ENCODE data around the gene ADAMTSL4. TPM values are rescaled to one million over a fixed set of nuclear protein-coding genes. Genes with fewer than 3 reads are reported as not detected.

The ADAMTSL4 gene
- total and polyA plus RNA-seq, 9 of the 15 experiments (the other 6 are each of a cell fraction or from before 2014, with no cell fraction given), result 12.7 to 212 (median 35.6) TPM

DNA sequence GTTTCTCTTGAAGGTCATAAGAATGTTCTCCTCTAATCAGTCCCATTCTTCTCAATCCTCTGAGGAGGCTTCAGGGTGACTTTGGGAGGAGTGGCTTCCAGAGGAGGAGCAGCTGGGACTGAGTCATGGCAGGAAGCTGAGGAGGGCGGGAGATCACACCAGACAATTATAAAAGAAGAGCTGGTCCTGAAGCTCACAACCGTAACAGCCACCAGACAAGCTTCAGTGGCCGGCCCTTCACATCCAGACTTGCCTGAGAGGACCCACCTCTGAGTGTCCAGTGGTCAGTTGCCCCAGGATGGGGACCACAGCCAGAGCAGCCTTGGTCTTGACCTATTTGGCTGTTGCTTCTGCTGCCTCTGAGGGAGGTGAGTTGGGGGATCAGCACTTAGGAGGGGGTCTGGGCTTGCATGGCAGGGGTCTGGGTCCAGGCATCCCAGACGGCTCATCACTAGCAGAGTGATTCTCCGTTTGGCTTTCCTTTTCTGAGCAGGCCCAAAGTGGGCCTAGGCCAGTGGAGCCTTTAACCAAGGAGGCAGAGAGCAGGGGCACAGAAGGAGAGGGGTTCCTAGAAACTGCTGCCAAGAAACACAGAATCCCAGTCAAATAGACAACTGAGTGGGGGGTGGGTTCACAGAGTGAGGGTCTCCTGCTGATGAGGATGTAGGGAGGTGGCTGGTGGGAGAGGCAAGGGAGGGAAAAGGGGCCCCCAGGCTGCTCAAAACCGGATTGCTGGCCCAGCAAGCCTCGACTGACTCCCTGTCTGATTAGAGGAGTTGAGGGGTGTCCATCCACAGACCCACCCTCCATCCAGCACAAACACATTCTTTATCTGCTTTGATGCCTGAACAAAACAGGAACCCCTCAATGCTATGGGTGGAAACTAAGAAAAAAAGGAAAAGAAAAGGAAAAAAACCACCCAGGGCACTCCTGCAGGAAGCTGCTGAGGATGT is 41.0 kb upstream of the ADAMTSL4 start, which contains the start of gene ECM1 (continued):
- TF ChIP-seq, protein P1, sequence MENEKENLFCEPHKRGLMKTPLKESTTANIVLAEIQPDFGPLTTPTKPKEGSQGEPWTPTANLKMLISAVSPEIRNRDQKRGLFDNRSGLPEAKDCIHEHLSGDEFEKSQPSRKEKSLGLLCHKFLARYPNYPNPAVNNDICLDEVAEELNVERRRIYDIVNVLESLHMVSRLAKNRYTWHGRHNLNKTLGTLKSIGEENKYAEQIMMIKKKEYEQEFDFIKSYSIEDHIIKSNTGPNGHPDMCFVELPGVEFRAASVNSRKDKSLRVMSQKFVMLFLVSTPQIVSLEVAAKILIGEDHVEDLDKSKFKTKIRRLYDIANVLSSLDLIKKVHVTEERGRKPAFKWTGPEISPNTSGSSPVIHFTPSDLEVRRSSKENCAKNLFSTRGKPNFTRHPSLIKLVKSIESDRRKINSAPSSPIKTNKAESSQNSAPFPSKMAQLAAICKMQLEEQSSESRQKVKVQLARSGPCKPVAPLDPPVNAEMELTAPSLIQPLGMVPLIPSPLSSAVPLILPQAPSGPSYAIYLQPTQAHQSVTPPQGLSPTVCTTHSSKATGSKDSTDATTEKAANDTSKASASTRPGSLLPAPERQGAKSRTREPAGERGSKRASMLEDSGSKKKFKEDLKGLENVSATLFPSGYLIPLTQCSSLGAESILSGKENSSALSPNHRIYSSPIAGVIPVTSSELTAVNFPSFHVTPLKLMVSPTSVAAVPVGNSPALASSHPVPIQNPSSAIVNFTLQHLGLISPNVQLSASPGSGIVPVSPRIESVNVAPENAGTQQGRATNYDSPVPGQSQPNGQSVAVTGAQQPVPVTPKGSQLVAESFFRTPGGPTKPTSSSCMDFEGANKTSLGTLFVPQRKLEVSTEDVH (IDR thresholded peaks at IDR 0.05; ENCODE audit: low read depth, partially characterized antibody), result peak; percentile 61
- peak; percentile 54 for TF ChIP-seq SMARCA4 (IDR thresholded peaks at IDR 0.05)
- TF ChIP-seq, protein P2, sequence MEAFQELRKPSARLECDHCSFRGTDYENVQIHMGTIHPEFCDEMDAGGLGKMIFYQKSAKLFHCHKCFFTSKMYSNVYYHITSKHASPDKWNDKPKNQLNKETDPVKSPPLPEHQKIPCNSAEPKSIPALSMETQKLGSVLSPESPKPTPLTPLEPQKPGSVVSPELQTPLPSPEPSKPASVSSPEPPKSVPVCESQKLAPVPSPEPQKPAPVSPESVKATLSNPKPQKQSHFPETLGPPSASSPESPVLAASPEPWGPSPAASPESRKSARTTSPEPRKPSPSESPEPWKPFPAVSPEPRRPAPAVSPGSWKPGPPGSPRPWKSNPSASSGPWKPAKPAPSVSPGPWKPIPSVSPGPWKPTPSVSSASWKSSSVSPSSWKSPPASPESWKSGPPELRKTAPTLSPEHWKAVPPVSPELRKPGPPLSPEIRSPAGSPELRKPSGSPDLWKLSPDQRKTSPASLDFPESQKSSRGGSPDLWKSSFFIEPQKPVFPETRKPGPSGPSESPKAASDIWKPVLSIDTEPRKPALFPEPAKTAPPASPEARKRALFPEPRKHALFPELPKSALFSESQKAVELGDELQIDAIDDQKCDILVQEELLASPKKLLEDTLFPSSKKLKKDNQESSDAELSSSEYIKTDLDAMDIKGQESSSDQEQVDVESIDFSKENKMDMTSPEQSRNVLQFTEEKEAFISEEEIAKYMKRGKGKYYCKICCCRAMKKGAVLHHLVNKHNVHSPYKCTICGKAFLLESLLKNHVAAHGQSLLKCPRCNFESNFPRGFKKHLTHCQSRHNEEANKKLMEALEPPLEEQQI (IDR thresholded peaks at IDR 0.05), result no peak
- TF ChIP-seq EP400 (IDR thresholded peaks at IDR 0.05), result 0 out of 2 replicates have a peak, but pooled peaks have one; percentile 15
- TF ChIP-seq DACH1 (IDR thresholded peaks at IDR 0.05; ENCODE audit: partially characterized antibody), result peak; percentile 57
- no peak for TF ChIP-seq KDM4B (IDR thresholded peaks at IDR 0.05; ENCODE audit: borderline replicate concordance in 2 of 2, low read depth in 1 of 2)
- TF ChIP-seq, protein P3, sequence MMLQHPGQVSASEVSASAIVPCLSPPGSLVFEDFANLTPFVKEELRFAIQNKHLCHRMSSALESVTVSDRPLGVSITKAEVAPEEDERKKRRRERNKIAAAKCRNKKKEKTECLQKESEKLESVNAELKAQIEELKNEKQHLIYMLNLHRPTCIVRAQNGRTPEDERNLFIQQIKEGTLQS (IDR thresholded peaks at IDR 0.05), result peak; percentile 91
- TF ChIP-seq, protein P3 (CRISPR knock-in tag; conservative IDR thresholded peaks at IDR 0.05), result no peak; the same call in 1 of the 2 replicates
- TF ChIP-seq PHB2 (IDR thresholded peaks at IDR 0.05; ENCODE audit: low read depth), result no peak
- TF ChIP-seq ZNF263 (CRISPR knock-in tag; IDR thresholded peaks at IDR 0.05; ENCODE audit: borderline replicate concordance), result peak; percentile 97
- TF ChIP-seq, protein P4, sequence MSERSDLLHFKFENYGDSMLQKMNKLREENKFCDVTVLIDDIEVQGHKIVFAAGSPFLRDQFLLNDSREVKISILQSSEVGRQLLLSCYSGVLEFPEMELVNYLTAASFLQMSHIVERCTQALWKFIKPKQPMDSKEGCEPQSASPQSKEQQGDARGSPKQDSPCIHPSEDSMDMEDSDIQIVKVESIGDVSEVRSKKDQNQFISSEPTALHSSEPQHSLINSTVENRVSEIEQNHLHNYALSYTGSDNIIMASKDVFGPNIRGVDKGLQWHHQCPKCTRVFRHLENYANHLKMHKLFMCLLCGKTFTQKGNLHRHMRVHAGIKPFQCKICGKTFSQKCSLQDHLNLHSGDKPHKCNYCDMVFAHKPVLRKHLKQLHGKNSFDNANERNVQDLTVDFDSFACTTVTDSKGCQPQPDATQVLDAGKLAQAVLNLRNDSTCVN (CRISPR knock-in tag; IDR thresholded peaks at IDR 0.05), result 0 out of 2 replicates have a peak, but pooled peaks have one; percentile 43
- no peak for TF ChIP-seq ZNF165 (CRISPR knock-in tag; IDR thresholded peaks at IDR 0.05; ENCODE audit: borderline replicate concordance)
- TF ChIP-seq, protein P5, sequence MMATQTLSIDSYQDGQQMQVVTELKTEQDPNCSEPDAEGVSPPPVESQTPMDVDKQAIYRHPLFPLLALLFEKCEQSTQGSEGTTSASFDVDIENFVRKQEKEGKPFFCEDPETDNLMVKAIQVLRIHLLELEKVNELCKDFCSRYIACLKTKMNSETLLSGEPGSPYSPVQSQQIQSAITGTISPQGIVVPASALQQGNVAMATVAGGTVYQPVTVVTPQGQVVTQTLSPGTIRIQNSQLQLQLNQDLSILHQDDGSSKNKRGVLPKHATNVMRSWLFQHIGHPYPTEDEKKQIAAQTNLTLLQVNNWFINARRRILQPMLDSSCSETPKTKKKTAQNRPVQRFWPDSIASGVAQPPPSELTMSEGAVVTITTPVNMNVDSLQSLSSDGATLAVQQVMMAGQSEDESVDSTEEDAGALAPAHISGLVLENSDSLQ (IDR thresholded peaks at IDR 0.05), result peak; percentile 17; the same call in 1 of the 2 replicates
- TF ChIP-seq HDAC2 (IDR thresholded peaks at IDR 0.05), result 0 out of 2 replicates have a peak, but pooled peaks have one; percentile 14
- TF ChIP-seq, protein P6, sequence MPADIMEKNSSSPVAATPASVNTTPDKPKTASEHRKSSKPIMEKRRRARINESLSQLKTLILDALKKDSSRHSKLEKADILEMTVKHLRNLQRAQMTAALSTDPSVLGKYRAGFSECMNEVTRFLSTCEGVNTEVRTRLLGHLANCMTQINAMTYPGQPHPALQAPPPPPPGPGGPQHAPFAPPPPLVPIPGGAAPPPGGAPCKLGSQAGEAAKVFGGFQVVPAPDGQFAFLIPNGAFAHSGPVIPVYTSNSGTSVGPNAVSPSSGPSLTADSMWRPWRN (IDR thresholded peaks at IDR 0.05; ENCODE audit: low read depth), result 0 out of 2 replicates have a peak, but pooled peaks have one; percentile 14
- TF ChIP-seq GABPA (tag; conservative IDR thresholded peaks at IDR 0.05; ENCODE audit: low read depth), result peak; percentile 13; the same call in 1 of the 2 replicates
- TF ChIP-seq NFRKB (IDR thresholded peaks at IDR 0.05; ENCODE audit: low read depth), result no peak

All from K562 (cell line).